Amniotic epithelial cell (primary cell): ENCODE measurements around the gene INSYN2B.
A peak's percentile ranks its signal among the peaks of the same experiment; 100 is the strongest.

Source experiments
- DNase-seq: peaks from one replicate; pipeline ENCODE4 v3.0.0-alpha.2; 2010; ENCODE audit warnings: low read depth

The INSYN2B gene

GRCh38 chr5:169971780-169972179, 8.5 kb downstream of the INSYN2B start:
- DNase-seq = no peak

GRCh38 chr5:169970911-169971765, 9.2 kb downstream of the INSYN2B start:
- DNase-seq = peak; percentile 59

GRCh38 chr5:169970339-169970738, 10.0 kb downstream of the INSYN2B start:
- no peak for DNase-seq

- no peak for DNase-seq
Measured at GRCh38 chr5:169964246-169964645, 16.0 kb downstream of the INSYN2B start.

GRCh38 chr5:169960659-169961058, 19.6 kb downstream of the INSYN2B start:
- no peak for DNase-seq

- no peak for DNase-seq
Measured at GRCh38 chr5:169958278-169958677, 22.0 kb downstream of the INSYN2B start.

GRCh38 chr5:169956756-169957155, 23.5 kb downstream of the INSYN2B start:
- DNase-seq = no peak

- no peak for DNase-seq
Measured at GRCh38 chr5:169956126-169956525, 24.2 kb downstream of the INSYN2B start.

GRCh38 chr5:169954786-169955185, 25.5 kb downstream of the INSYN2B start:
- no peak for DNase-seq

GRCh38 chr5:169953196-169953595, 27.1 kb downstream of the INSYN2B start:
- peak; percentile 65 for DNase-seq

GRCh38 chr5:169950333-169950732, 30.0 kb downstream of the INSYN2B start:
- DNase-seq = no peak

- peak; percentile 59 for DNase-seq
Measured at GRCh38 chr5:169946743-169947295, 33.5 kb downstream of the INSYN2B start.

- peak; percentile 87 for DNase-seq
Measured at GRCh38 chr5:169945831-169946261, 34.4 kb downstream of the INSYN2B start.

GRCh38 chr5:169944922-169945680, 35.2 kb downstream of the INSYN2B start:
- DNase-seq = no peak

GRCh38 chr5:169944115-169944514, 36.2 kb downstream of the INSYN2B start:
- no peak for DNase-seq

GRCh38 chr5:169943026-169943425, 37.3 kb downstream of the INSYN2B start:
- no peak for DNase-seq

GRCh38 chr5:169942181-169942580, 38.1 kb downstream of the INSYN2B start:
- DNase-seq = no peak

GRCh38 chr5:169941542-169941941, 38.8 kb downstream of the INSYN2B start:
- no peak for DNase-seq

GRCh38 chr5:169939731-169940130, 40.6 kb downstream of the INSYN2B start:
- DNase-seq = no peak

- DNase-seq = no peak
Measured at GRCh38 chr5:169938439-169938838, 41.9 kb downstream of the INSYN2B start.

GRCh38 chr5:169935762-169936161, 44.5 kb downstream of the INSYN2B start:
- DNase-seq = no peak

- peak; percentile 4 for DNase-seq
Measured at GRCh38 chr5:169934990-169935389, 45.3 kb downstream of the INSYN2B start.

GRCh38 chr5:169933616-169934015, 46.7 kb downstream of the INSYN2B start:
- no peak for DNase-seq
